ENCODE measurements around the gene LRRFIP1.

LRRFIP1 gene

GRCh38 chr2:237616734-237617586 is 10.4 kb upstream of the LRRFIP1 start:
- TF ChIP-seq, protein P1, sequence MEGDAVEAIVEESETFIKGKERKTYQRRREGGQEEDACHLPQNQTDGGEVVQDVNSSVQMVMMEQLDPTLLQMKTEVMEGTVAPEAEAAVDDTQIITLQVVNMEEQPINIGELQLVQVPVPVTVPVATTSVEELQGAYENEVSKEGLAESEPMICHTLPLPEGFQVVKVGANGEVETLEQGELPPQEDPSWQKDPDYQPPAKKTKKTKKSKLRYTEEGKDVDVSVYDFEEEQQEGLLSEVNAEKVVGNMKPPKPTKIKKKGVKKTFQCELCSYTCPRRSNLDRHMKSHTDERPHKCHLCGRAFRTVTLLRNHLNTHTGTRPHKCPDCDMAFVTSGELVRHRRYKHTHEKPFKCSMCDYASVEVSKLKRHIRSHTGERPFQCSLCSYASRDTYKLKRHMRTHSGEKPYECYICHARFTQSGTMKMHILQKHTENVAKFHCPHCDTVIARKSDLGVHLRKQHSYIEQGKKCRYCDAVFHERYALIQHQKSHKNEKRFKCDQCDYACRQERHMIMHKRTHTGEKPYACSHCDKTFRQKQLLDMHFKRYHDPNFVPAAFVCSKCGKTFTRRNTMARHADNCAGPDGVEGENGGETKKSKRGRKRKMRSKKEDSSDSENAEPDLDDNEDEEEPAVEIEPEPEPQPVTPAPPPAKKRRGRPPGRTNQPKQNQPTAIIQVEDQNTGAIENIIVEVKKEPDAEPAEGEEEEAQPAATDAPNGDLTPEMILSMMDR (IDR thresholded peaks at IDR 0.05) = no peak
- Mint-ChIP-seq H3K36me3 (ENCODE audit: low read depth) (no peaks in the 10 kb centered on the region), H3K27ac (no peak overlapping the region), H3K9me3 (peaks cover 4% of the 10 kb centered on the region), H3K4me1 (peaks cover 5% of the 10 kb centered on the region), H3K4me3 (no peak overlapping the region), H3K27me3 (ENCODE audit: low read depth, poor library complexity) (peaks cover 20% of the 10 kb centered on the region)
- DNase-seq = no peak

GRCh38 chr2:237617587-237617982 is 9.8 kb upstream of the LRRFIP1 start:
- no peak overlapping the region for H3K4me3 Mint-ChIP-seq
- H3K36me3 Mint-ChIP-seq (ENCODE audit: low read depth) = no peaks in the 10 kb centered on the region
- H3K9me3 Mint-ChIP-seq = peaks cover 4% of the 10 kb centered on the region
- H3K4me1 Mint-ChIP-seq = peaks cover 5% of the 10 kb centered on the region
- peaks cover 22% of the 10 kb centered on the region for H3K27me3 Mint-ChIP-seq (ENCODE audit: low read depth, poor library complexity)
- H3K27ac Mint-ChIP-seq = no peak overlapping the region
- TF ChIP-seq, protein P1 (IDR thresholded peaks at IDR 0.05) = no peak
- DNase-seq = no peak

DNA sequence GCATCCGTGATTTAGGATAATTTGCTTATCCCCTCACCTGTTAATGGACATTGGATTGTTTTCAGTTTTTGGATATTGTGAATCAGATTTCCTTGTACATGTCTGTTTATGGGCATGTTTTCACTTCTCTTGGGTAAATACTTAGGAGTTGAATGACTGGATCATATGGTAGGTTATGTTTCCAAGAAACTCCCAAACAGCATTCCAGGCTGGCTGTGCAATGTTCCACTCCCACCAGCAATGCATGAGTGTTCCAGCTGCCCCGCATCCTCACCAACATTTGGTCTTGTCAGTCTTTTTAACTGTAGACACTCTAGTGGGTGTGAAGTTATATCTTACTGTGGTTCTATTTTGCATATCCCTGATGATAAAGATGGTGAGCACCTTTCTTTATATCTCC is 8.9 kb upstream of the LRRFIP1 start:
- Mint-ChIP-seq H3K36me3 (ENCODE audit: low read depth) (no peaks in the 10 kb centered on the region), H3K27me3 (ENCODE audit: low read depth, poor library complexity) (peaks cover 26% of the 10 kb centered on the region), H3K9me3 (peaks cover 4% of the 10 kb centered on the region), H3K27ac (no peak overlapping the region), H3K4me1 (peaks cover 5% of the 10 kb centered on the region), H3K4me3 (no peak overlapping the region)
- TF ChIP-seq, protein P1 (IDR thresholded peaks at IDR 0.05) = no peak
- no peak for DNase-seq

DNA sequence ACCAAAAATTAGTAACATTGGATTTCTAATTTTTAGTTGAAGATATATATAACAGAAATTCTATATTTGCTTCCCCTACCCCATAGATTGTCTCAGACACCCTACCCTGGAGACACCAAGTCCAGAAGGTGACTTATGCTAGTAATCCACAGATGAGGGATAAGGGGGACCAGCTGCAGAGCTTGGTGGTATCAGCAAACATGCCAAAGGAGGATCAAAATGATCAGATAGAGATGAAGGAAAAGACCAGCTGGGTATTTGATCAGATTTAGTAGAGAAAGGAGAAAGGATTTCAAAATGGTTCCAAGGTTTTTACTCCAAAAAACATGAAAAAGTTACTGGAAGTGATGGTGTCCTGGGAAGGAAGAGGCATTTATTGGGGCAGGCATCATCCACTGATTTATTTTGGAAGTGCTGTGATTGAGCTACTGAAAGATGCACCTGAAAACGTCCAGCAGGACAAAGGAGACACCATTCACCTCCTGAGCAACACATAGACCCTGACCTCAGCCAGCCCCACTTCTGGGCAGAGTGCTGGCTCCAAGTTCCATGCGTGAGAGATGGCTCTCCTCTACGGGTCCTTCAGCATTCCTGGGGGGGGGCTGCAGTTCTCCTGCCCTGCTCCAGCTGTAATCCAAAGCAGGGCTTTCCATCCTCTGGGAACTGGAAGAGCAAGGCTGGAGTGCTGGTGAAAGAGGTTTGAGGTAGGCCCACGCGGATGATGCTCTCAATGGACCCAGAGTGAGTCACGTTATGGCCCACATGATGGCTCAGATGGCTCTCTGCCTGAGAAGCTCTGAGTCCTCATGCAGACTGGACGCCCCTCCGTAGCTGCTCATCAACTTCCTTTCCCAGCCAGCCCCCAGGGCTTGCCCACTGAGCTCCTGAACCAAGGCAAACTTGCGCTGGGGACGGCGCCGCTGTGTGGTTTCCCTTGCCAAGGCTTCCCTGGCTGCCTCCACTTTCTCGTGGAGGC is 3.7 kb upstream of the LRRFIP1 start:
- Mint-ChIP-seq H3K4me3 (no peak overlapping the region), H3K9me3 (peaks cover 4% of the 10 kb centered on the region), H3K27me3 (ENCODE audit: low read depth, poor library complexity) (peaks cover 61% of the 10 kb centered on the region), H3K36me3 (ENCODE audit: low read depth) (no peaks in the 10 kb centered on the region), H3K4me1 (peaks cover 22% of the 10 kb centered on the region), H3K27ac (no peak overlapping the region)
- no peak for DNase-seq
- TF ChIP-seq, protein P1 (IDR thresholded peaks at IDR 0.05) = no peak

- no peak overlapping the region for H3K4me3 Mint-ChIP-seq
- peaks cover 4% of the 10 kb centered on the region for H3K9me3 Mint-ChIP-seq
Observed at GRCh38 chr2:237624565-237624964, 2.8 kb upstream of the LRRFIP1 start.

More at GRCh38 chr2:237624565-237624964, 2.8 kb upstream of the LRRFIP1 start:
- TF ChIP-seq, protein P1 (IDR thresholded peaks at IDR 0.05) = no peak
- Mint-ChIP-seq H3K27ac (no peak overlapping the region), H3K27me3 (ENCODE audit: low read depth, poor library complexity) (peaks cover 64% of the 10 kb centered on the region), H3K36me3 (ENCODE audit: low read depth) (no peaks in the 10 kb centered on the region), H3K4me1 (peaks cover 27% of the 10 kb centered on the region)
- DNase-seq = no peak

All from nephron progenitor cell (in vitro differentiated cells).